VCaP (cell line): ENCODE data around the gene TNFAIP8.

Experiments
- H3K27ac ChIP-seq: fragments of 450-650 bp; 2 replicates; pipeline ENCODE4 v1.5.1; 2017
- TF ChIP-seq, protein P1 (sequence below): fragments of 450-650 bp; conservative IDR thresholded peaks from 2 replicates; pipeline ENCODE4 v1.5.1; 2017; ENCODE audit warnings: mild to moderate bottlenecking, moderate library complexity

TNFAIP8 gene

DNA sequence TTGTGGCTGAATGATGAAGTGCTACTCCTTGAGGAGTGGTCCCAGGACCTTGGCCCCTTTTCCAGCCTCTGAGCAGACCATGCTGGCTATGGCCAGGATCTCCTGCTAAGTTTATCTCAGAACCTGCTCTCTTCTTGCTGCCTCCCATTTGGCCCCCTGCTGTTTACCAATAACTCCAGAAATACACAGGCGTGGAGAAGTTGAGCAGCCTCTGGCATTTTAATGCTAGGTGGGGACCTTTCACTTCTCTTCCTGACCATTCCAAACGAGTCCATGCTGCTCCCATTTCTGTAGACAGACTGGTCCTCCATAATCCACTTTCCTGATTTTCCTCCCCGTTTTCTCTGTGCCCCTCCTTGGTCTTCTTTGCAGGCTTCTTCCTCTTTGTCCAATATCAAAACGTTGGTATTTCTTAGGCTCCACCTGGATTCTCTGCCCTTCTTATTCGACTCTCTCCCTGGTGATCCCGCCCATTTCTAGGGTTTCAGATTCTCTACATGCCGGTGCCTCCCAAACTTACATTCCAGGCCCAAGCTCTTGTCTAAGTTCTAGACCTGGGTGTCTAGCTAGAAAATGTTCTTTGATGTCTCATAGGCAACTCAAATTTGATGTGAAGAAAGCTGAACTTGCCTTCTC is 33.4 kb upstream of the TNFAIP8 start:
- TF ChIP-seq, protein P1, sequence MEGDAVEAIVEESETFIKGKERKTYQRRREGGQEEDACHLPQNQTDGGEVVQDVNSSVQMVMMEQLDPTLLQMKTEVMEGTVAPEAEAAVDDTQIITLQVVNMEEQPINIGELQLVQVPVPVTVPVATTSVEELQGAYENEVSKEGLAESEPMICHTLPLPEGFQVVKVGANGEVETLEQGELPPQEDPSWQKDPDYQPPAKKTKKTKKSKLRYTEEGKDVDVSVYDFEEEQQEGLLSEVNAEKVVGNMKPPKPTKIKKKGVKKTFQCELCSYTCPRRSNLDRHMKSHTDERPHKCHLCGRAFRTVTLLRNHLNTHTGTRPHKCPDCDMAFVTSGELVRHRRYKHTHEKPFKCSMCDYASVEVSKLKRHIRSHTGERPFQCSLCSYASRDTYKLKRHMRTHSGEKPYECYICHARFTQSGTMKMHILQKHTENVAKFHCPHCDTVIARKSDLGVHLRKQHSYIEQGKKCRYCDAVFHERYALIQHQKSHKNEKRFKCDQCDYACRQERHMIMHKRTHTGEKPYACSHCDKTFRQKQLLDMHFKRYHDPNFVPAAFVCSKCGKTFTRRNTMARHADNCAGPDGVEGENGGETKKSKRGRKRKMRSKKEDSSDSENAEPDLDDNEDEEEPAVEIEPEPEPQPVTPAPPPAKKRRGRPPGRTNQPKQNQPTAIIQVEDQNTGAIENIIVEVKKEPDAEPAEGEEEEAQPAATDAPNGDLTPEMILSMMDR = no peak
- H3K27ac ChIP-seq = no peak overlapping the region

DNA sequence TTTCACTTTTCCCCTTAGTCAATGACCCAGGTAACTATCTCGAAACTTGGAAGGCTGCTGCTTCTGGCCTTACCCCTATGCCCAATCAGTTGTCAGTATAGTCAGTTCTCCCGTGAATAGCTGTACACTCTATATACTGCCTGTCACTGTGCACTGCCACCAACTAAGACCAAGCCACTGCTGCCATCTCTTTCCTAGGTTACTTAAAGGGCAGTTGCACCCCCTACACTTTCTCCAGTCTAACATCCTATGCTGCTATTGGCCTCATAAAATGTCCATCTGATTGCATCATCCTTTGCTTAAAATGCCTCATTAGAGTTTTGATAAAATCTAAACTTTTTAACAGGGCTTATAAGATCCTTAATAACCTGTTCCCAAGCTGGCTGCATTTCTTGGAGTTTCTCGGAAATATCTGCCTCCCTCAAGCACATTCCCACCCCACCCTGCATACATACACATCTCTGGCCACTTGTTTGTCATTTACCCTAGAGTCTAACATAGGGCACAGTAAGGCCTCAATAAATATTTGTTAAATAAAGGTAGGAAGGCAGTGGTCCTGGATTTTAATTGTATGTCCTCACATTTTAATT is 32.8 kb upstream of the TNFAIP8 start:
- TF ChIP-seq, protein P1 = no peak
- H3K27ac ChIP-seq = peak overlapping the region; percentile 40

- H3K27ac ChIP-seq = peak overlapping the region; percentile 40
- TF ChIP-seq, protein P1 = no peak
Measured at GRCh38 chr5:119323601-119324000, 32.2 kb upstream of the TNFAIP8 start.

- H3K27ac ChIP-seq = no peak overlapping the region
- TF ChIP-seq, protein P1 = no peak
Measured at GRCh38 chr5:119324842-119325241, 31.0 kb upstream of the TNFAIP8 start.

GRCh38 chr5:119327018-119327417 is 28.8 kb upstream of the TNFAIP8 start:
- H3K27ac ChIP-seq = no peak overlapping the region
- TF ChIP-seq, protein P1 = no peak

GRCh38 chr5:119328753-119329602 is 26.8 kb upstream of the TNFAIP8 start:
- peak overlapping the region; percentile 63 for H3K27ac ChIP-seq
- TF ChIP-seq, protein P1 = no peak

DNA sequence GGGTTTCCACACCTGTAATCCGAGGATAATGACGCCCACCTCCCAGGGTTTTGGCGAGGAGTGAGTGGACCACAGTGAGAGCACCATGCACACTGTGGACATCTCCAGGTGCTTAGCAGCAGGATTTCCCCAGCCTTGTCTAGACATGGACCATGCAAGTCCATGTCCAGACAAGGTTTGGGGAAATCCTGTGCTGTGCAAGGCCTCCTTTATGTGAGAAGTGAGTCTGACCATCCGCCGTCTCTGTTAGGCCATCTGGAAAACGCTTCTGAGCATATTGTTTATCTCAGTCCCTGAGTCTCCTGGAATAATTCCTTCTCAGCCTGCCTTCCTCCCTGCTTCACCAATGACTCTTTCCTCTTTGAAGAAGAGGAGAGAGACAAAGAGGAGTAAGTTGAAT is 26.2 kb upstream of the TNFAIP8 start:
- H3K27ac ChIP-seq = peak overlapping the region; percentile 63
- TF ChIP-seq, protein P1 = no peak
